GM18505 (cell line): ENCODE results near the gene OSBPL3.
A peak's percentile ranks its signal among the peaks of the same experiment; 100 is the strongest.

Experiments used
- ATAC-seq: cut with Tn5 transposase; IDR thresholded peaks from one replicate; pipeline ENCODE4 v1.9.1; 2021; ENCODE audit not compliant: unreplicated experiment
- POLR2A ChIP-seq: IDR thresholded peaks from 4 replicates; pipeline ENCODE4 v1.6.1; 2011; ENCODE audit warnings: borderline replicate concordance; ENCODE audit not compliant: insufficient read depth, insufficient read length; ENCODE audit errors: extremely low read depth

The OSBPL3 gene

GRCh38 chr7:24769014-24769830 is 210.8 kb downstream of the OSBPL3 start:
- no peak for TF ChIP-seq POLR2A
- no peak for ATAC-seq

GRCh38 chr7:24767878-24768569 is 212.0 kb downstream of the OSBPL3 start:
- ATAC-seq: no peak
- TF ChIP-seq POLR2A: no peak

- TF ChIP-seq POLR2A: no peak
- no peak for ATAC-seq
Observed at GRCh38 chr7:24764972-24765744, 214.8 kb downstream of the OSBPL3 start.

GRCh38 chr7:24764011-24764410 is 216.0 kb downstream of the OSBPL3 start:
- no peak for TF ChIP-seq POLR2A
- no peak for ATAC-seq

GRCh38 chr7:24763303-24763901 is 216.6 kb downstream of the OSBPL3 start:
- ATAC-seq: no peak
- no peak for TF ChIP-seq POLR2A

- ATAC-seq: no peak
- TF ChIP-seq POLR2A: no peak
Observed at GRCh38 chr7:24762771-24763170, 217.2 kb downstream of the OSBPL3 start.

- no peak for TF ChIP-seq POLR2A
- ATAC-seq: no peak
Observed at GRCh38 chr7:24760968-24761367, 219.0 kb downstream of the OSBPL3 start.

GRCh38 chr7:24757353-24758275 is 222.4 kb downstream of the OSBPL3 start, which contains the start of gene GSDME:
GSDME (minus strand) TSS chr7:24757464; CDS start chr7:24749774, 7,690 bp downstream.
- TF ChIP-seq POLR2A: peak; percentile 65
- ATAC-seq: peak; percentile 60

- no peak for ATAC-seq
- TF ChIP-seq POLR2A: no peak
Observed at GRCh38 chr7:24756545-24757352, 223.2 kb downstream of the OSBPL3 start.

- no peak for TF ChIP-seq POLR2A
- peak; percentile 63 for ATAC-seq
Observed at GRCh38 chr7:24755541-24756407, 224.2 kb downstream of the OSBPL3 start.
